Immature natural killer cell (primary cell): ENCODE results near the gene CRTC1. TPM values are rescaled to one million over a fixed set of nuclear protein-coding genes. Genes with fewer than 3 reads are reported as not detected.
A peak's percentile ranks its signal among the peaks of the same experiment; 100 is the strongest.

Source experiments
- DNase-seq, 3 donors: peaks; one replicate each; pipeline ENCODE4 v3.0.0; 2022; ENCODE audit warnings: mixed read lengths in 1 of 3
- H3K27ac Mint-ChIP-seq, 6 donors: one replicate each; pipeline ENCODE4 v1.8.0; 2020; ENCODE audit warnings: mixed read lengths in 6 of 6, mild to moderate bottlenecking in 5 of 6, inconsistent platforms in 4 of 6, moderate library complexity in 3 of 6
- H3K27me3 Mint-ChIP-seq, 3 donors: one replicate each; pipeline ENCODE4 v1.8.0; 2020 to 2021; ENCODE audit warnings: low read depth in 3 of 3, mild to moderate bottlenecking in 3 of 3, mixed read lengths in 3 of 3, moderate library complexity in 3 of 3, inconsistent platforms in 1 of 3
- H3K36me3 Mint-ChIP-seq, 3 donors: one replicate each; pipeline ENCODE4 v1.8.0; 2020; ENCODE audit warnings: mixed read lengths in 3 of 3, inconsistent platforms in 2 of 3, mild to moderate bottlenecking in 2 of 3
- H3K4me1 Mint-ChIP-seq, 2 donors: one replicate each; pipeline ENCODE4 v1.8.0; 2020; ENCODE audit warnings: inconsistent platforms in 2 of 2, mild to moderate bottlenecking in 2 of 2, mixed read lengths in 2 of 2, moderate library complexity in 1 of 2
- H3K4me3 Mint-ChIP-seq, 5 donors: one replicate each; pipeline ENCODE4 v1.8.0; 2020; ENCODE audit warnings: mild to moderate bottlenecking in 5 of 5, mixed read lengths in 5 of 5, inconsistent platforms in 3 of 5, moderate library complexity in 3 of 5
- H3K9me3 Mint-ChIP-seq, 6 donors: one replicate each; pipeline ENCODE4 v1.8.0; 2020; ENCODE audit warnings: mild to moderate bottlenecking in 6 of 6, mixed read lengths in 6 of 6, inconsistent platforms in 4 of 6, moderate library complexity in 3 of 6
- polyA plus RNA-seq, 3 donors: library from polyadenylated mRNA; unstranded; fragments of 300-500 nt; fragmentation: Illumina TruSeq; gene quantifications; one replicate each; pipeline ENCODE4 v1.2.3, GENCODE V29; 2021

CRTC1 gene
- polyA plus RNA-seq, 3 donors from 2014 or later, result 0.50 to 1.1 (median 0.85) TPM

- Mint-ChIP-seq H3K9me3 (no peaks in the 10 kb centered on the region), H3K27me3 (peaks cover 0 to 7% (median 6%) of the 10 kb centered on the region in 3 donors), H3K4me1 (peaks cover 14 to 23% of the 10 kb centered on the region in 2 donors), H3K4me3 (no peak overlapping the region), H3K27ac (peak overlapping the region in 2 of 6 donors; percentile 49 to 67), H3K36me3 (peaks cover 0 to 4% (median 3%) of the 10 kb centered on the region in 3 donors)
- no peak for DNase-seq
Measured at GRCh38 chr19:18657590-18658365, 25.7 kb upstream of the CRTC1 start.

GRCh38 chr19:18658366-18658855 is 25.1 kb upstream of the CRTC1 start:
- peaks cover 0 to 6% (median 6%) of the 10 kb centered on the region in 3 donors for H3K27me3 Mint-ChIP-seq
- peaks cover 16 to 23% of the 10 kb centered on the region in 2 donors for H3K4me1 Mint-ChIP-seq
- H3K4me3 Mint-ChIP-seq, result no peak overlapping the region
- H3K36me3 Mint-ChIP-seq, result peaks cover 0 to 4% (median 3%) of the 10 kb centered on the region in 3 donors
- no peaks in the 10 kb centered on the region for H3K9me3 Mint-ChIP-seq
- no peak for DNase-seq
- peak overlapping the region in 3 of 6 donors; percentile 41 to 72 (median 67) for H3K27ac Mint-ChIP-seq

- no peak for DNase-seq
- Mint-ChIP-seq H3K9me3 (no peaks in the 10 kb centered on the region), H3K4me3 (no peak overlapping the region), H3K4me1 (peaks cover 23% of the 10 kb centered on the region in 2 donors), H3K27me3 (peaks cover 0 to 6% (median 6%) of the 10 kb centered on the region in 3 donors), H3K27ac (no peak overlapping the region), H3K36me3 (peaks cover 0 to 4% (median 3%) of the 10 kb centered on the region in 3 donors)
Measured at GRCh38 chr19:18659281-18660050, 24.0 kb upstream of the CRTC1 start.

GRCh38 chr19:18660051-18660910 is 23.2 kb upstream of the CRTC1 start:
- no peak for DNase-seq
- Mint-ChIP-seq H3K36me3 (peaks cover 0 to 4% (median 3%) of the 10 kb centered on the region in 3 donors), H3K9me3 (no peaks in the 10 kb centered on the region), H3K27me3 (peaks cover 0 to 6% (median 4%) of the 10 kb centered on the region in 3 donors), H3K27ac (no peak overlapping the region), H3K4me3 (no peak overlapping the region), H3K4me1 (peaks cover 23% of the 10 kb centered on the region in 2 donors)

- H3K36me3 Mint-ChIP-seq, result peaks cover 0 to 4% (median 3%) of the 10 kb centered on the region in 3 donors
- H3K9me3 Mint-ChIP-seq, result no peaks in the 10 kb centered on the region
- peaks cover 0 to 4% (median 4%) of the 10 kb centered on the region in 3 donors for H3K27me3 Mint-ChIP-seq
- DNase-seq, result no peak
- H3K27ac Mint-ChIP-seq, result no peak overlapping the region
- H3K4me1 Mint-ChIP-seq, result peaks cover 23% of the 10 kb centered on the region in 2 donors
- H3K4me3 Mint-ChIP-seq, result no peak overlapping the region
Measured at GRCh38 chr19:18660939-18661670, 22.4 kb upstream of the CRTC1 start.

GRCh38 chr19:18662972-18663732 is 20.3 kb upstream of the CRTC1 start:
- no peaks in the 10 kb centered on the region for H3K9me3 Mint-ChIP-seq
- DNase-seq, result no peak
- H3K27me3 Mint-ChIP-seq, result peaks cover 0 to 3% (median 1%) of the 10 kb centered on the region in 3 donors
- H3K27ac Mint-ChIP-seq, result peak overlapping the region in 1 of 6 donors; percentile 41
- H3K36me3 Mint-ChIP-seq, result no peaks in the 10 kb centered on the region
- no peak overlapping the region for H3K4me3 Mint-ChIP-seq
- peaks cover 13 to 20% of the 10 kb centered on the region in 2 donors for H3K4me1 Mint-ChIP-seq

- no peak overlapping the region for H3K4me3 Mint-ChIP-seq
- DNase-seq, result no peak
- H3K36me3 Mint-ChIP-seq, result no peaks in the 10 kb centered on the region
- peaks cover 4 to 19% of the 10 kb centered on the region in 2 donors for H3K4me1 Mint-ChIP-seq
- H3K27ac Mint-ChIP-seq, result peak overlapping the region in 3 of 6 donors; percentile 34 to 79 (median 41)
- H3K9me3 Mint-ChIP-seq, result no peaks in the 10 kb centered on the region
- H3K27me3 Mint-ChIP-seq, result peaks cover 0 to 3% (median 0%) of the 10 kb centered on the region in 3 donors
Measured at GRCh38 chr19:18663940-18664530, 19.4 kb upstream of the CRTC1 start.

GRCh38 chr19:18665771-18666202 is 17.7 kb upstream of the CRTC1 start:
- no peaks in the 10 kb centered on the region for H3K9me3 Mint-ChIP-seq
- H3K27ac Mint-ChIP-seq, result no peak overlapping the region
- H3K4me3 Mint-ChIP-seq, result no peak overlapping the region
- peaks cover 0 to 8% (median 7%) of the 10 kb centered on the region in 3 donors for H3K36me3 Mint-ChIP-seq
- peaks cover 0 to 3% (median 2%) of the 10 kb centered on the region in 3 donors for H3K27me3 Mint-ChIP-seq
- DNase-seq, result no peak
- H3K4me1 Mint-ChIP-seq, result peaks cover 0 to 15% of the 10 kb centered on the region in 2 donors

- peaks cover 0 to 12% of the 10 kb centered on the region in 2 donors for H3K4me1 Mint-ChIP-seq
- peaks cover 0 to 8% (median 7%) of the 10 kb centered on the region in 3 donors for H3K36me3 Mint-ChIP-seq
- no peak overlapping the region for H3K27ac Mint-ChIP-seq
- no peaks in the 10 kb centered on the region for H3K9me3 Mint-ChIP-seq
- H3K27me3 Mint-ChIP-seq, result peaks cover 0 to 3% (median 2%) of the 10 kb centered on the region in 3 donors
- H3K4me3 Mint-ChIP-seq, result no peak overlapping the region
- no peak for DNase-seq
Measured at GRCh38 chr19:18666317-18666716, 17.2 kb upstream of the CRTC1 start.

GRCh38 chr19:18666784-18667183 is 16.7 kb upstream of the CRTC1 start:
- no peak overlapping the region for H3K4me3 Mint-ChIP-seq
- H3K36me3 Mint-ChIP-seq, result peaks cover 0 to 8% (median 7%) of the 10 kb centered on the region in 3 donors
- DNase-seq, result no peak
- H3K4me1 Mint-ChIP-seq, result peaks cover 0 to 9% of the 10 kb centered on the region in 2 donors
- H3K27ac Mint-ChIP-seq, result no peak overlapping the region
- H3K27me3 Mint-ChIP-seq, result peaks cover 0 to 2% (median 2%) of the 10 kb centered on the region in 3 donors
- H3K9me3 Mint-ChIP-seq, result no peaks in the 10 kb centered on the region

GRCh38 chr19:18667531-18668251 is 15.8 kb upstream of the CRTC1 start:
- DNase-seq, result no peak
- Mint-ChIP-seq H3K9me3 (no peaks in the 10 kb centered on the region), H3K4me3 (no peak overlapping the region), H3K4me1 (peaks cover 0 to 9% of the 10 kb centered on the region in 2 donors), H3K27me3 (peaks cover 0 to 2% (median 0%) of the 10 kb centered on the region in 3 donors), H3K36me3 (peaks cover 0 to 8% (median 7%) of the 10 kb centered on the region in 3 donors), H3K27ac (no peak overlapping the region)
